Activated T-cell treated with anti-CD3 and anti-CD28 coated beads for 1 hour (primary cell): ENCODE measurements around the gene LYRM2.
"Not testable (repeated sequence)": the region's sequence is repeated elsewhere in the genome, so short reads cannot be mapped to it uniquely, and the experiment has no call there.

Source experiments
- DNase-seq: peaks from one replicate; pipeline ENCODE4 v3.0.0-alpha.2; 2020; ENCODE audit warnings: low read depth

LYRM2 gene

GRCh38 chr6:89644864-89645263 lies 6.3 kb upstream of the LYRM2 start:
- no peak for DNase-seq

DNA sequence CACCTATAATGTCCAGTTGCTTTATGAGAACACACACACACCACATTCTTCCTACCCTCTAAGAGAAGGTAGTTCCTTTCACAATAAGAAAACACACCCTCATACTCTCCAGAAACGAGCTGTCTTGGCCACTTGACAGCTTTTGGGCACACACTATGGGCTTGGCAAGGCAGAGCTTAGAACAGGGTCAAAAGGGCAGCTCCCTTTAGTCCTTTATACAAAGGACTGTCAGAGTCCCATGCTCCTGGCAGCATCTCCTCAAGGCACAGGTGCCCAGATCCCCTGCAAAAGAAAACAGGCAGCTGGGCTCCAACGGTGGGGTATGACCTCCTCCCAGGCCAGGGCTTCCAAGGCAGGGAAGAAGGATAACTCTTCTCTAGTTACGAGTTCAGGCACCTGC lies 4.9 kb upstream of the LYRM2 start:
- DNase-seq, result no peak

GRCh38 chr6:89642956-89643355 lies 4.4 kb upstream of the LYRM2 start:
- no peak for DNase-seq

- DNase-seq, result not testable (repeated sequence)
Observed at GRCh38 chr6:89641581-89641980, 3.0 kb upstream of the LYRM2 start.

- DNase-seq, result no peak
Observed at GRCh38 chr6:89640804-89641203, 2.3 kb upstream of the LYRM2 start.

DNA sequence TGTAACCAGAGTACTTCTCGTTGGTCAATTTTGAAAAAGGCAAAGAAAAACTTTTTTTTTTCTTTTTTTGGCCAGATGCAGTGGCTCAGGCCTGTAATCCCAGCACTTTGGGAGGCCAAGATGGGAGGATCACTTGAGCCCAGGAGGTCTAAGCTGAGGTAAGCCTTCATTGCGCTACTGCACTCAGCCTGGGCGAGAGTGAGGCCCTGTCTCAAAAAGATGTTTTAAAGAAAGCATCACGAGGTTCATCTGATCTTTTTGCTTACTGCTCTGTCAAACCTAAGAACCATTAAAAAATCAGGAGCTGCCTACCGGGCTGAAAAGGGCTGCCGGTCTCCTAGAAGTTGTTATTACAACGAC lies 607 bp downstream of the LYRM2 start:
- DNase-seq, result no peak

DNA sequence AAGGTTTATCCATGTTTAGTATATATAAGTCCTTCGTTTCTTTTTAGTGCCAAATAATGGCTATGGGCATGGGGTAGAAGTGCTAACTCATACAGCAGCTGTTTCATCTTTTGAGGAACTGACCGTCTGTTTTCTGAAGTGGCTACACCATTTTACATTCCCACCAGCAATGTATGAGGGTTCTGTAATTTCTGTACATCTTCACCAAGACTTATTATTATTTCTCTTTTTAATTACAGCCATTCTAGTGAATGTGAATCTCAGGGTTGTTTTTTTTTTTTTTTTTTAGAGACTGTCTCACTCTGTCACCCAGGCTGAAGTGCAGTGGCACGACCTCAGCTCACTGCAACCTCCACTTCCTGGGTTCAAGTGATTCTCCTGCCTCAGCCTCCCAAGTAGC lies 2.1 kb downstream of the LYRM2 start:
- DNase-seq, result not testable (repeated sequence)

- DNase-seq, result no peak
Observed at GRCh38 chr6:89630488-89630887, 8.1 kb downstream of the LYRM2 start.

- DNase-seq, result no peak
Observed at GRCh38 chr6:89623749-89624148, 14.8 kb downstream of the LYRM2 start.

DNA sequence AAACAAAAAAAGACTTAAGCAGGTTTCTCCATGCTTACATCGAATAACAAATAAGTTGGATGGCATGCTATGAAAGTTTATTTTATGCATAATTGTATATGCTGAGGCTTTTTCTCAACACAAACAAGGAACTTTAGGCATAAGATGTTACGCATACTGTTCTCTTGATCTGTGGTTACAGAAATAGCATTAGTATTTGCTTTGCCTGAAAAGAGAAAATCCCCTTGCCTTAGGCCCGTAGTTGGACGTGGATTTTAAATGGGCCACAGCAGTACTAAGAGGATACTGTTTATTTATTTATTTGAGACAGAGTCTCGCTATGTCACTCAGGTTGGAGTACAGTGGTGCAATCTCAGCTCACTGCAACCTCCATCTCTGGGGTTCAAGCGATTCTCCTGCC lies 19.0 kb downstream of the LYRM2 start:
- no peak for DNase-seq

- DNase-seq, result no peak
Observed at GRCh38 chr6:89618026-89618425, 20.5 kb downstream of the LYRM2 start.

- DNase-seq, result no peak
Observed at GRCh38 chr6:89616531-89616930, 22.0 kb downstream of the LYRM2 start.

GRCh38 chr6:89615882-89616281 lies 22.7 kb downstream of the LYRM2 start:
- no peak for DNase-seq

DNA sequence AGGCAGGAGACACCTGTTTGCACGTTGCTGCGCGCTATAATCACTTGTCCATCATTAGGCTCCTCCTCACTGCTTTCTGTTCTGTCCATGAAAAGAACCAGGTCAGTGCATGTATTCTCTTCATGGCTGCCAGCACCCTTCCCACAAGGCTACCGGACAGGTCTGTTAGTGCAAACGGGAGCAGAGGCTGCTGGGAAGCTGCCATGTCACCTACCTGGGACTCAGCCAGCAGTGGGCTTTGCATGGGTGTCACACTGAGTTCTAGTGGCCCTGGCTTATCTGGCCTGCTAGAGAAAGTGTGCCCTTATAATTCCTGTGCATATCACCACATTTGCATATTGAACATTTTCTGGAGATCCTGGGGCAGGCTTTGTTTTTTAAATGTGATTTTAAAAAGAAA lies 24.8 kb downstream of the LYRM2 start:
- no peak for DNase-seq

GRCh38 chr6:89612121-89612520 lies 26.4 kb downstream of the LYRM2 start:
- no peak for DNase-seq

DNA sequence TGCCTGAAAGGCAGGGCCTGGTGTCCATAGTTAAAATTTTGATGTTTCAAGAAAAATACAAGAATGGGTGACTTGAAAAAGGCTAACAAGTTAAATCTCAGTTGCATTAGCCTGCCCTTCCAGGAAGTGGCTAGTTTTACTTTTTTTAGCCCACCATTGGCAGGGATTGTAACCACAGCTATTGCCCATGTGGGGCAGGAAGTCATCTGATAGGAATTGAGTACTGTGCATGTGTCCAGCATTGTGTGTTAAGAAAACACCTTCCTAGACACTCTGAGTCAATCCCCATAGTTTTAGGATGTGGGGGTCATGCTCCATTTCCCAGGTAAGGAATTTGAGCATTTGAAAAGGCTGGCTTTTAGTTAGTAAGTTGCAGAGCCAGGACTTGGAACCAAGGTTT lies 26.9 kb downstream of the LYRM2 start:
- no peak for DNase-seq

GRCh38 chr6:89610149-89610642 lies 28.4 kb downstream of the LYRM2 start:
- DNase-seq, result peak; percentile 81

- DNase-seq, result no peak
Observed at GRCh38 chr6:89605861-89606260, 32.7 kb downstream of the LYRM2 start.

DNA sequence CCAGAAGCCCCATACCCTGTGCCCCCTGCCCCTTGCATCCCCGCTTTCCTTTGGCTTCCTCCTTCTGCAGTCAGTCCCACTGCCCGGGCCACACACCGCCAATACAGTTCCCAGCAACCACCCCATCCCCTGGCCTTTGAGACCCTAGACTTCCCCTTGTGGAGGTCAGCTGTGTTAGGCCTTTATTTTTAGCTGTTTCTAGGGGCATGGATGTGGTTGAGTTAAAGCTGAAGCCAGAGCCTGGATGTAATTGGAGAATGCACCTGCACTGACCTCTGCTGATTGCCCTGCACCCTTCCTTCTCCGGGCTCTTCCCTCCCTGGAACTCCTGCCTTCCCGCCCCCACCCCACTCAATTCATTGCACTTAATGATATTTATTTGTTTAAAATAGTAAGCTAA lies 33.9 kb downstream of the LYRM2 start:
- no peak for DNase-seq

- no peak for DNase-seq
Observed at GRCh38 chr6:89602166-89602565, 36.4 kb downstream of the LYRM2 start.

- DNase-seq, result no peak
Observed at GRCh38 chr6:89599727-89600126, 38.8 kb downstream of the LYRM2 start.

GRCh38 chr6:89597988-89598387 lies 40.6 kb downstream of the LYRM2 start:
- DNase-seq, result no peak

DNA sequence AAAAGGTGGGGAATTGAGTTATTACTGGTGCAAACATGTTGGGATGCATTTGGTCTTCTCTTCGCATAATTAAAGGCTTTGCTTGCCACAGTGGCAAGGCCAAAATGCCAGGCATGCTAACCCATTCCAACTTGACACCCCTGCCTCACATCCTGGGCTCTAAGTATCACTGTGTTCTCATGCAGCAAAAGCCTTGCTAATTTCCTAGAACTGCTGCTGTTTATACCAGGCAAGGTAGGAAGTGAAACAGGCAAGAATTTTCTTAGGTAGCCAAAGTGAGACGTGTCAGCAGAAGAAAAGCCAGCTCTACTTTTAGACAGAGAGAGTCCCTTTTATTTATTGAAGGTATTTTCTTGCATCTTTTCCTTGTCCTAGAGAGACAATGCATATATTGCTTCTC lies 41.2 kb downstream of the LYRM2 start:
- no peak for DNase-seq

GRCh38 chr6:89596484-89596883 lies 42.1 kb downstream of the LYRM2 start:
- DNase-seq, result no peak

DNA sequence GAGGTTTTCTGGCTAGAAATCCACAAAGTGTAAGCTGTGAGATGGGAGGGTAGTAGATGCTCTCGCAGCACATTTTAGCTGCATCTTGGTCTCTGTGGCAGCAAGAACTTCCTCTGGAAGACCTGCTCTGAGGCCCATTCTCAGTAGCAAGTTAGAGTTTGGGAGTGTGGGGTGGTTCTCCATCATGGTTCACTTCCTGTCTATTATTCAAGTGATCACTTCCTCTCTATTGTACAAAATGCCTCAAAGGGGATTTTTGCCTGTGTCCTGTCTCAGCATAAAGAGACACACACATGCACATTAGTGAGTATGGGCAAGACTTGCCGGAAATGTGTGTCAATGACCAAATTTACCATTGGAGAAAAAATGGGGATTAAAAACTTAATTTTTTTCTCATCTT lies 42.5 kb downstream of the LYRM2 start:
- DNase-seq, result no peak
